ENCODE data around the gene RALGAPA1.

- TF ChIP-seq MAFK (IDR thresholded peaks at IDR 0.05; ENCODE audit: low read length) = no peak
- TF ChIP-seq, protein P1, sequence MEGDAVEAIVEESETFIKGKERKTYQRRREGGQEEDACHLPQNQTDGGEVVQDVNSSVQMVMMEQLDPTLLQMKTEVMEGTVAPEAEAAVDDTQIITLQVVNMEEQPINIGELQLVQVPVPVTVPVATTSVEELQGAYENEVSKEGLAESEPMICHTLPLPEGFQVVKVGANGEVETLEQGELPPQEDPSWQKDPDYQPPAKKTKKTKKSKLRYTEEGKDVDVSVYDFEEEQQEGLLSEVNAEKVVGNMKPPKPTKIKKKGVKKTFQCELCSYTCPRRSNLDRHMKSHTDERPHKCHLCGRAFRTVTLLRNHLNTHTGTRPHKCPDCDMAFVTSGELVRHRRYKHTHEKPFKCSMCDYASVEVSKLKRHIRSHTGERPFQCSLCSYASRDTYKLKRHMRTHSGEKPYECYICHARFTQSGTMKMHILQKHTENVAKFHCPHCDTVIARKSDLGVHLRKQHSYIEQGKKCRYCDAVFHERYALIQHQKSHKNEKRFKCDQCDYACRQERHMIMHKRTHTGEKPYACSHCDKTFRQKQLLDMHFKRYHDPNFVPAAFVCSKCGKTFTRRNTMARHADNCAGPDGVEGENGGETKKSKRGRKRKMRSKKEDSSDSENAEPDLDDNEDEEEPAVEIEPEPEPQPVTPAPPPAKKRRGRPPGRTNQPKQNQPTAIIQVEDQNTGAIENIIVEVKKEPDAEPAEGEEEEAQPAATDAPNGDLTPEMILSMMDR (IDR thresholded peaks at IDR 0.05 in 2 of 3, conservative IDR thresholded peaks at IDR 0.05 in 1 of 3; ENCODE audit: insufficient read depth in 2 of 3, low read depth in 1 of 3, low read length in 3 of 3) = no peak
- TF ChIP-seq GATAD2B (IDR thresholded peaks at IDR 0.05; ENCODE audit: borderline replicate concordance) = no peak
- TF ChIP-seq MYNN (IDR thresholded peaks at IDR 0.05) = no peak
- no peak for TF ChIP-seq MYNN (CRISPR knock-in tag; IDR thresholded peaks at IDR 0.05)
- TF ChIP-seq, protein P2, sequence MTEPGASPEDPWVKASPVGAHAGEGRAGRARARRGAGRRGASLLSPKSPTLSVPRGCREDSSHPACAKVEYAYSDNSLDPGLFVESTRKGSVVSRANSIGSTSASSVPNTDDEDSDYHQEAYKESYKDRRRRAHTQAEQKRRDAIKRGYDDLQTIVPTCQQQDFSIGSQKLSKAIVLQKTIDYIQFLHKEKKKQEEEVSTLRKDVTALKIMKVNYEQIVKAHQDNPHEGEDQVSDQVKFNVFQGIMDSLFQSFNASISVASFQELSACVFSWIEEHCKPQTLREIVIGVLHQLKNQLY (CRISPR knock-in tag; conservative IDR thresholded peaks at IDR 0.05) = no peak
- TF ChIP-seq CBX8 (IDR thresholded peaks at IDR 0.05; ENCODE audit: borderline replicate concordance, extremely low read depth, low read depth, low read length, poor library complexity, severe bottlenecking) = no peak
- TF ChIP-seq, protein P3, sequence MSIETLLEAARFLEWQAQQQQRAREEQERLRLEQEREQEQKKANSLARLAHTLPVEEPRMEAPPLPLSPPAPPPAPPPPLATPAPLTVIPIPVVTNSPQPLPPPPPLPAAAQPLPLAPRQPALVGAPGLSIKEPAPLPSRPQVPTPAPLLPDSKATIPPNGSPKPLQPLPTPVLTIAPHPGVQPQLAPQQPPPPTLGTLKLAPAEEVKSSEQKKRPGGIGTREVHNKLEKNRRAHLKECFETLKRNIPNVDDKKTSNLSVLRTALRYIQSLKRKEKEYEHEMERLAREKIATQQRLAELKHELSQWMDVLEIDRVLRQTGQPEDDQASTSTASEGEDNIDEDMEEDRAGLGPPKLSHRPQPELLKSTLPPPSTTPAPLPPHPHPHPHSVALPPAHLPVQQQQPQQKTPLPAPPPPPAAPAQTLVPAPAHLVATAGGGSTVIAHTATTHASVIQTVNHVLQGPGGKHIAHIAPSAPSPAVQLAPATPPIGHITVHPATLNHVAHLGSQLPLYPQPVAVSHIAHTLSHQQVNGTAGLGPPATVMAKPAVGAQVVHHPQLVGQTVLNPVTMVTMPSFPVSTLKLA (conservative IDR thresholded peaks at IDR 0.05) = no peak
- no peak for TF ChIP-seq ESRRA (IDR thresholded peaks at IDR 0.05; ENCODE audit: borderline replicate concordance, low read depth)
- no peak for TF ChIP-seq ZNF239 (CRISPR knock-in tag; IDR thresholded peaks at IDR 0.05)
- TF ChIP-seq CTCFL (IDR thresholded peaks at IDR 0.05; ENCODE audit: borderline replicate concordance, insufficient read depth, low read depth, low read length, poor library complexity, severe bottlenecking) = no peak
- no peak for TF ChIP-seq ATF2 (CRISPR knock-in tag; IDR thresholded peaks at IDR 0.05)
- TF ChIP-seq SRSF1 (IDR thresholded peaks at IDR 0.05; ENCODE audit: low read depth, low read length) = no peak
- TF ChIP-seq POLR2AphosphoS5 (IDR thresholded peaks at IDR 0.05; ENCODE audit: control insufficient read depth, insufficient read depth, low read depth, low read length) = no peak
Measured at GRCh38 chr14:35849122-35849521, 40.0 kb upstream of the RALGAPA1 start.

All from K562 (cell line).